ENCODE results near the gene ARSG.

- TF ChIP-seq FOSL2 (IDR thresholded peaks at IDR 0.05; ENCODE audit: borderline replicate concordance, low read depth) (no peak), CTCF (IDR thresholded peaks at IDR 0.05) (no peak), SIN3A (IDR thresholded peaks at IDR 0.05; ENCODE audit: borderline replicate concordance, low read depth, low read length) (no peak), RCOR1 (IDR thresholded peaks at IDR 0.05; ENCODE audit: low read length) (no peak), JUND (IDR thresholded peaks at IDR 0.05) (no peak), CHD2 (IDR thresholded peaks at IDR 0.05; ENCODE audit: low read length, partially characterized antibody) (no peak), EP300 (IDR thresholded peaks at IDR 0.05; ENCODE audit: borderline replicate concordance in 1 of 2, low read depth in 1 of 2, low read length in 1 of 2) (no peak), REST (IDR thresholded peaks at IDR 0.05; ENCODE audit: low read depth, low read length) (no peak), MAX (IDR thresholded peaks at IDR 0.05; ENCODE audit: low read depth) (no peak), MXI1 (IDR thresholded peaks at IDR 0.05; ENCODE audit: low read depth, low read length) (no peak), FOXJ3 (CRISPR knock-in tag; IDR thresholded peaks at IDR 0.05) (no peak), TAF1 (IDR thresholded peaks at IDR 0.05; ENCODE audit: borderline replicate concordance, low read depth, low read length) (no peak), RFX5 (IDR thresholded peaks at IDR 0.05; ENCODE audit: low read length) (no peak)
Measured at GRCh38 chr17:68294617-68295016, 3.3 kb downstream of the ARSG start.

Measured in SK-N-SH (cell line).